GM23338 (cell line): ENCODE measurements around the gene ALG6. TPM values are rescaled to one million over a fixed set of nuclear protein-coding genes. Genes with fewer than 3 reads are reported as not detected.
"Not testable (repeated sequence)": the region's sequence is repeated elsewhere in the genome, so short reads cannot be mapped to it uniquely, and the experiment has no call there.

Source experiments
- ATAC-seq: fragments of 200-7000 bp; cut with Tn5 transposase; 3 replicates; pipeline ENCODE4 v1.9.1; 2020
- DNase-seq: peaks from one replicate; pipeline ENCODE4 v3.0.0-alpha.2; 2015; ENCODE audit warnings: low spot score
- H2AFZ ChIP-seq: fragments of 200-600 bp; sonication (generic); 2 replicates; pipeline ENCODE4 v1.8.0; 2016; ENCODE audit warnings: antibody characterized with exemption, mild to moderate bottlenecking, moderate library complexity
- H3F3A ChIP-seq: fragments of 200-600 bp; sonication (generic); replicated peaks from 2 replicates; pipeline ENCODE4 v1.8.0; 2017; ENCODE audit warnings: antibody characterized with exemption, mixed run types, low read depth
- H3K27ac ChIP-seq: fragments of 200-600 bp; sonication (generic); 2 replicates; pipeline ENCODE4 v1.6.1; 2016; ENCODE audit warnings: low read depth
- H3K27me3 ChIP-seq: fragments of 200-600 bp; sonication (generic); 2 replicates; pipeline ENCODE4 v1.8.0; 2016; ENCODE audit warnings: mild to moderate bottlenecking, mixed run types, moderate library complexity; ENCODE audit not compliant: insufficient read depth
- H3K36me3 ChIP-seq: fragments of 200-600 bp; sonication (generic); 2 replicates; pipeline ENCODE4 v1.8.0; 2016; ENCODE audit warnings: mild to moderate bottlenecking; ENCODE audit not compliant: insufficient read depth
- H3K4me1 ChIP-seq: fragments of 200-600 bp; sonication (generic); 2 replicates; pipeline ENCODE4 v1.8.0; 2016; ENCODE audit warnings: mild to moderate bottlenecking, moderate library complexity; ENCODE audit not compliant: insufficient read depth
- H3K4me2 ChIP-seq: fragments of 200-600 bp; sonication (generic); 2 replicates; pipeline ENCODE4 v1.7.1; 2017; ENCODE audit warnings: mixed run types
- H3K4me3 ChIP-seq: fragments of 200-600 bp; sonication (generic); 2 replicates; pipeline ENCODE4 v1.6.1; 2016; ENCODE audit warnings: mixed run types
- H3K79me2 ChIP-seq: fragments of 200-600 bp; sonication (generic); replicated peaks from 2 replicates; pipeline ENCODE4 v1.8.0; 2017; ENCODE audit warnings: mild to moderate bottlenecking; ENCODE audit not compliant: insufficient read depth
- H3K9me2 ChIP-seq: fragments of 200-600 bp; sonication (generic); 2 replicates; pipeline ENCODE4 v1.8.0; 2017; ENCODE audit not compliant: insufficient read depth
- H4K20me1 ChIP-seq: fragments of 200-600 bp; sonication (generic); replicated peaks from 2 replicates; pipeline ENCODE4 v1.8.0; 2017; ENCODE audit warnings: mild to moderate bottlenecking; ENCODE audit not compliant: insufficient read depth
- H3K27ac Mint-ChIP-seq: 2 replicates; pipeline ENCODE4 v1.8.0; 2020; ENCODE audit warnings: inconsistent platforms, mild to moderate bottlenecking, moderate library complexity, mixed read lengths
- H3K27me3 Mint-ChIP-seq: 3 replicates; pipeline ENCODE4 v1.8.0; 2022; ENCODE audit warnings: low read depth, mild to moderate bottlenecking, moderate library complexity, mixed read lengths, inconsistent platforms; ENCODE audit not compliant: insufficient read depth, poor library complexity
- H3K36me3 Mint-ChIP-seq: 3 replicates; pipeline ENCODE4 v1.8.0; 2021; ENCODE audit warnings: low read depth, mild to moderate bottlenecking, inconsistent platforms, moderate library complexity, mixed read lengths
- H3K4me1 Mint-ChIP-seq: 3 replicates; pipeline ENCODE4 v1.8.0; 2020; ENCODE audit warnings: mild to moderate bottlenecking, inconsistent platforms, mixed read lengths
- H3K4me3 Mint-ChIP-seq: 3 replicates; pipeline ENCODE4 v1.8.0; 2021; ENCODE audit warnings: moderate library complexity, mild to moderate bottlenecking, inconsistent platforms, mixed read lengths
- H3K9me3 Mint-ChIP-seq: 3 replicates; pipeline ENCODE4 v1.8.0; 2020; ENCODE audit warnings: moderate library complexity, mild to moderate bottlenecking, inconsistent platforms, mixed read lengths
- EZH2 ChIP-seq: fragments of 200-600 bp; sonication (generic); IDR thresholded peaks from one replicate; pipeline ENCODE4 v1.8.0; 2017; ENCODE audit warnings: antibody characterized with exemption, mild to moderate bottlenecking, low read depth; ENCODE audit not compliant: unreplicated experiment
- EZH2phosphoT487 ChIP-seq: fragments of 200-600 bp; sonication (generic); IDR thresholded peaks from one replicate; pipeline ENCODE4 v1.8.1; 2018; ENCODE audit warnings: antibody characterized with exemption; ENCODE audit not compliant: unreplicated experiment
- JUNB ChIP-seq: IDR thresholded peaks from one replicate; pipeline ENCODE4 v1.6.1; 2016; ENCODE audit warnings: antibody characterized with exemption; ENCODE audit not compliant: unreplicated experiment
- STAT1 ChIP-seq: IDR thresholded peaks from one replicate; pipeline ENCODE4 v1.6.1; 2016; ENCODE audit warnings: antibody characterized with exemption; ENCODE audit not compliant: unreplicated experiment
- ZNF331 ChIP-seq: fragments of 250-450 bp; sonication (Bioruptor Pico); IDR thresholded peaks from 2 replicates; pipeline ENCODE4 v1.5.0; 2020; ENCODE audit warnings: low read depth, mild to moderate bottlenecking, moderate library complexity
- polyA plus RNA-seq: library from polyadenylated mRNA; unstranded; fragments of >200 nt; fragmentation: Nextera tagmentation; extraction: Ambion mirVana; gene quantifications from 2 replicates; pipeline ENCODE4 v1.2.1, GENCODE V29; 2016
- total RNA-seq: library from RNA; depleted of rRNA; stranded (reverse); fragments of >200 nt; shearing (Covaris generic); gene quantifications from 2 replicates; pipeline ENCODE4 v1.2.3, GENCODE V29; 2014
- TF ChIP-seq, protein P1 (sequence below): IDR thresholded peaks from 2 replicates; pipeline ENCODE4 v1.6.1; 2016; ENCODE audit warnings: antibody characterized with exemption
- TF ChIP-seq, protein P2 (sequence below), 2 experiments: fragments of 200-600 bp in 1 of 2; sonication (generic) in 1 of 2; conservative IDR thresholded peaks; 2 replicates each; pipeline versions ENCODE4 v1.5.1 to v1.6.1; 2016 to 2017; ENCODE audit warnings: antibody characterized with exemption in 2 of 2, low read depth in 2 of 2, mild to moderate bottlenecking in 2 of 2, moderate library complexity in 1 of 2

Gene ALG6
- total and polyA plus RNA-seq, 2 experiments from 2014 or later, result 24.1 to 34.6 TPM

DNA sequence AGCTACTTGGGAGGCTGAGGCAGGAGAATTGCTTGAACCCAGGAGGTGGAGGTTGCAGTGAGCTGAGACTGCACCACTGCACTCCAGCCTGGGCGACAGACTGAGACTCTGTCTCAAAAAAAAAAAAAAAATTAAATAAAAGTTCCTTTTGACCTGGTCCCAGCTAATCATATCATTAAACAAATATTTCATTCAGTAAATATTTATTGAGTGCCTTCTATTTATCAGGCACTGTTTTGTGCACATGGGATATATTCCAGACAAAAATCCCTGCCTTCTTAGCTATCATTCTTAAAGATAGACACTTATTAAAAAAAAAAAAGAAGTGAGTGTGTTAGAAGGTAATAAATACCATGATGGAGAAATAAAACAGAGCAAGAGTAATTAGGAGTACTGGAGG is 53.3 kb downstream of the ALG6 start:
- not testable (repeated sequence) for H3K27me3 ChIP-seq, H3K9me2 ChIP-seq, DNase-seq, H3K4me3 ChIP-seq, H3K27me3 Mint-ChIP-seq, ATAC-seq, H3K9me3 Mint-ChIP-seq, H3K4me1 Mint-ChIP-seq, H3K4me1 ChIP-seq, H3K36me3 Mint-ChIP-seq, H3K79me2 ChIP-seq, H4K20me1 ChIP-seq, H3K4me3 Mint-ChIP-seq, H3K27ac Mint-ChIP-seq, H3K36me3 ChIP-seq, H3K4me2 ChIP-seq, H3F3A ChIP-seq, H2AFZ ChIP-seq, H3K27ac ChIP-seq

DNA sequence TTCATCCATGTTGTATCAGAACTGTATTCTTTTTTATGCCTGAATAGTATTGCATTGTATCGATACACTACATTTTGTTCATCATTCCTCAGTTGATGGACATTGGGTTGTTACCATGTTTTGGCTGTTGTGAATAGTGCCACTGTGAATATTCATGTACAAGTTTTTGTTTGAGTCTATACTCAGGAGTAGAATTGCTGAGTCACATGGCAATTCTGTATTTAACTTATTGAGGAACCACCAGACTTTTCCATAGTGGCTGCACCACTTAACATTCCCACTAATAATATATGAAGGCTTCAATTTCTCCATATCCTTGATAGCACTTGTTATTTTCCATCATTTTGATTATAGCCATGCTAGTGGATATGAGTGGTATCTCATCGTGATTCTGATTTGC is 56.2 kb downstream of the ALG6 start:
- H3K4me3 ChIP-seq, result no peak overlapping the region
- DNase-seq (no peak), ATAC-seq (no peak)
- no peaks in the 10 kb centered on the region for H3K79me2 ChIP-seq
- H2AFZ ChIP-seq, result no peak overlapping the region
- H3K4me1 ChIP-seq, result no peaks in the 10 kb centered on the region
- no peak overlapping the region for H3K27ac Mint-ChIP-seq
- no peak for TF ChIP-seq STAT1
- H3K9me3 Mint-ChIP-seq, result no peaks in the 10 kb centered on the region; the same call in 2 of the 3 replicates
- H3K4me1 Mint-ChIP-seq, result no peaks in the 10 kb centered on the region
- H3K27ac ChIP-seq, result no peak overlapping the region
- no peak overlapping the region for H3K4me2 ChIP-seq
- no peaks in the 10 kb centered on the region for H4K20me1 ChIP-seq
- no peak overlapping the region for H3K4me3 Mint-ChIP-seq
- peaks cover 11% of the 10 kb centered on the region; the same call in 2 of the 3 replicates for H3K36me3 Mint-ChIP-seq
- H3K36me3 ChIP-seq, result no peaks in the 10 kb centered on the region
- H3K27me3 ChIP-seq, result no peaks in the 10 kb centered on the region
- no peaks in the 10 kb centered on the region for H3K9me2 ChIP-seq
- H3F3A ChIP-seq, result no peaks in the 10 kb centered on the region
- H3K27me3 Mint-ChIP-seq, result no peaks in the 10 kb centered on the region

DNA sequence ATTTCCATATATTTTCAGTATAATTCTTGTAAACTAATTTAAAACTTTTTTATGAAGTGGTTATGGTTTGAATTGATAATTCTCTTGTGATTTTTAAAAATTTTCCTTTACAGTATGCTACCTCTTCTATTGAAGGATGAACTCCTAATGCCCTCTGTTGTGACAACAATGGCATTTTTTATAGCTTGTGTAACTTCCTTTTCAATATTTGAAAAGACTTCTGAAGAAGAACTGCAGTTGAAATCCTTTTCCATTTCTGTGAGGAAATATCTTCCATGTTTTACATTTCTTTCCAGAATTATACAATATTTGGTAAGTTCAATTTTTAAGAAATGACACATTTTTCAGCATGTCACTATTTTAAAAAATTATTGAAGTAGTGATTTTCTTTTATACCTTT is 61.4 kb downstream of the ALG6 start:
- Mint-ChIP-seq H3K4me1 (no peaks in the 10 kb centered on the region), H3K36me3 (peaks cover 28% of the 10 kb centered on the region), H3K4me3 (no peak overlapping the region), H3K9me3 (peaks cover 17% of the 10 kb centered on the region; the same call in 2 of the 3 replicates), H3K27me3 (no peaks in the 10 kb centered on the region), H3K27ac (no peak overlapping the region)
- no peaks in the 10 kb centered on the region for H3K4me1 ChIP-seq
- ATAC-seq (no peak), DNase-seq (no peak)
- no peak overlapping the region for H3K4me3 ChIP-seq
- H3K9me2 ChIP-seq, result no peaks in the 10 kb centered on the region
- H3K36me3 ChIP-seq, result peaks cover 9% of the 10 kb centered on the region; the same call in 1 of the 2 replicates
- no peak overlapping the region for H2AFZ ChIP-seq
- H3K4me2 ChIP-seq, result no peak overlapping the region
- TF ChIP-seq ZNF331 (CRISPR knock-in tag) (no peak), STAT1 (no peak), EZH2phosphoT487 (no peak), JUNB (no peak), EZH2 (no peak)
- TF ChIP-seq, protein P1, sequence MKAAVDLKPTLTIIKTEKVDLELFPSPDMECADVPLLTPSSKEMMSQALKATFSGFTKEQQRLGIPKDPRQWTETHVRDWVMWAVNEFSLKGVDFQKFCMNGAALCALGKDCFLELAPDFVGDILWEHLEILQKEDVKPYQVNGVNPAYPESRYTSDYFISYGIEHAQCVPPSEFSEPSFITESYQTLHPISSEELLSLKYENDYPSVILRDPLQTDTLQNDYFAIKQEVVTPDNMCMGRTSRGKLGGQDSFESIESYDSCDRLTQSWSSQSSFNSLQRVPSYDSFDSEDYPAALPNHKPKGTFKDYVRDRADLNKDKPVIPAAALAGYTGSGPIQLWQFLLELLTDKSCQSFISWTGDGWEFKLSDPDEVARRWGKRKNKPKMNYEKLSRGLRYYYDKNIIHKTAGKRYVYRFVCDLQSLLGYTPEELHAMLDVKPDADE, result no peak
- TF ChIP-seq, protein P2, sequence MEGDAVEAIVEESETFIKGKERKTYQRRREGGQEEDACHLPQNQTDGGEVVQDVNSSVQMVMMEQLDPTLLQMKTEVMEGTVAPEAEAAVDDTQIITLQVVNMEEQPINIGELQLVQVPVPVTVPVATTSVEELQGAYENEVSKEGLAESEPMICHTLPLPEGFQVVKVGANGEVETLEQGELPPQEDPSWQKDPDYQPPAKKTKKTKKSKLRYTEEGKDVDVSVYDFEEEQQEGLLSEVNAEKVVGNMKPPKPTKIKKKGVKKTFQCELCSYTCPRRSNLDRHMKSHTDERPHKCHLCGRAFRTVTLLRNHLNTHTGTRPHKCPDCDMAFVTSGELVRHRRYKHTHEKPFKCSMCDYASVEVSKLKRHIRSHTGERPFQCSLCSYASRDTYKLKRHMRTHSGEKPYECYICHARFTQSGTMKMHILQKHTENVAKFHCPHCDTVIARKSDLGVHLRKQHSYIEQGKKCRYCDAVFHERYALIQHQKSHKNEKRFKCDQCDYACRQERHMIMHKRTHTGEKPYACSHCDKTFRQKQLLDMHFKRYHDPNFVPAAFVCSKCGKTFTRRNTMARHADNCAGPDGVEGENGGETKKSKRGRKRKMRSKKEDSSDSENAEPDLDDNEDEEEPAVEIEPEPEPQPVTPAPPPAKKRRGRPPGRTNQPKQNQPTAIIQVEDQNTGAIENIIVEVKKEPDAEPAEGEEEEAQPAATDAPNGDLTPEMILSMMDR (conservative IDR thresholded peaks at IDR 0.05; ENCODE audit: low read depth in 2 of 2), result no peak
- H3K27me3 ChIP-seq, result no peaks in the 10 kb centered on the region
- no peaks in the 10 kb centered on the region for H3K79me2 ChIP-seq
- H4K20me1 ChIP-seq, result no peaks in the 10 kb centered on the region
- H3K27ac ChIP-seq, result no peak overlapping the region
- no peaks in the 10 kb centered on the region for H3F3A ChIP-seq
